Measurements from ENCODE around the gene TMEM258. TPM values are rescaled to one million over a fixed set of nuclear protein-coding genes. Genes with fewer than 3 reads are reported as not detected.

The TMEM258 gene
- total RNA-seq, 1 donor from 2014 or later, result 117 TPM

GRCh38 chr11:61828629-61829407 is 36.4 kb upstream of the TMEM258 start:
- H3K4me1 ChIP-seq, result peaks cover 69% of the 10 kb centered on the region
- no peaks in the 10 kb centered on the region for H3K36me3 ChIP-seq
- peak; percentile 54 for TF ChIP-seq CTCF (IDR thresholded peaks at IDR 0.05; ENCODE audit: borderline replicate concordance)
- H3K4me3 ChIP-seq, result peak overlapping the region; percentile 73
- H3K9me3 ChIP-seq (replicated peaks), result no peaks in the 10 kb centered on the region
- no peaks in the 10 kb centered on the region for H3K27me3 ChIP-seq (ENCODE audit: low read depth)
- peak; percentile 62 for DNase-seq
- intact Hi-C loops (cut with micrococcal nuclease), result no loop called here
- peak overlapping the region; percentile 89 for H3K27ac ChIP-seq (replicated peaks)

- H3K27ac ChIP-seq (replicated peaks), result peak overlapping the region; percentile 89
- no peaks in the 10 kb centered on the region for H3K9me3 ChIP-seq (replicated peaks)
- no peaks in the 10 kb centered on the region for H3K36me3 ChIP-seq
- no peaks in the 10 kb centered on the region for H3K27me3 ChIP-seq (ENCODE audit: low read depth)
- H3K4me3 ChIP-seq, result peak overlapping the region; percentile 73
- intact Hi-C loops (cut with micrococcal nuclease), result no loop called here
- peaks cover 65% of the 10 kb centered on the region for H3K4me1 ChIP-seq
- no peak for DNase-seq
- TF ChIP-seq CTCF (IDR thresholded peaks at IDR 0.05; ENCODE audit: borderline replicate concordance), result no peak
Measured at GRCh38 chr11:61828379-61828628, 35.9 kb upstream of the TMEM258 start.

- peak within 1 kb of the TSS; percentile 73 for H3K4me3 ChIP-seq
- DNase-seq, result peak; percentile 92
- peak; percentile 22 for TF ChIP-seq CTCF (IDR thresholded peaks at IDR 0.05; ENCODE audit: borderline replicate concordance)
- no peaks in the 10 kb centered on the region for H3K27me3 ChIP-seq (ENCODE audit: low read depth)
- peaks cover 60% of the 10 kb centered on the region for H3K4me1 ChIP-seq
- intact Hi-C loops (cut with micrococcal nuclease), result no loop called here
- H3K27ac ChIP-seq (replicated peaks), result peak within 1 kb of the TSS; percentile 89
- no peaks in the 10 kb centered on the region for H3K9me3 ChIP-seq (replicated peaks)
- H3K36me3 ChIP-seq, result no peaks in the 10 kb centered on the region
Measured at GRCh38 chr11:61827571-61828378, 35.4 kb upstream of the TMEM258 start, which contains the start of gene FADS2. Gene FADS2 (plus strand): TSS chr11:61828300. CDS start chr11:61828391, 91 bp downstream.

GRCh38 chr11:61826930-61827570 is 34.7 kb upstream of the TMEM258 start:
- H3K27ac ChIP-seq (replicated peaks), result peak overlapping the region; percentile 89
- peaks cover 53% of the 10 kb centered on the region for H3K4me1 ChIP-seq
- H3K9me3 ChIP-seq (replicated peaks), result no peaks in the 10 kb centered on the region
- no peak for DNase-seq
- H3K4me3 ChIP-seq, result peak overlapping the region; percentile 73
- H3K27me3 ChIP-seq (ENCODE audit: low read depth), result no peaks in the 10 kb centered on the region
- H3K36me3 ChIP-seq, result no peaks in the 10 kb centered on the region
- intact Hi-C loops (cut with micrococcal nuclease), result no loop called here
- no peak for TF ChIP-seq CTCF (IDR thresholded peaks at IDR 0.05; ENCODE audit: borderline replicate concordance)

GRCh38 chr11:61820174-61820573 is 27.8 kb upstream of the TMEM258 start:
- DNase-seq, result no peak
- Histone ChIP-seq H3K27me3 (ENCODE audit: low read depth) (no peaks in the 10 kb centered on the region), H3K9me3 (replicated peaks) (no peaks in the 10 kb centered on the region), H3K4me3 (no peak overlapping the region), H3K27ac (replicated peaks) (no peak overlapping the region), H3K4me1 (peaks cover 24% of the 10 kb centered on the region), H3K36me3 (no peaks in the 10 kb centered on the region)
- no peak for TF ChIP-seq CTCF (IDR thresholded peaks at IDR 0.05; ENCODE audit: borderline replicate concordance)
- intact Hi-C loops (cut with micrococcal nuclease), result no loop called here

Measured in left ventricle myocardium inferior (tissue), 1 donor.